RWPE2 (cell line): ENCODE data around the gene ARMC5.

Experiments used
- ATAC-seq: fragments of 200-7000 bp; cut with Tn5 transposase; 3 replicates; pipeline ENCODE4 v1.9.1; 2021; ENCODE audit warnings: low read depth
- DNase-seq: peaks from one replicate; pipeline ENCODE4 v3.0.0-alpha.2; 2020; ENCODE audit warnings: low spot score
- H3K27ac ChIP-seq: fragments of 450-650 bp; 2 replicates; pipeline ENCODE4 v1.5.1; 2017; ENCODE audit warnings: mild to moderate bottlenecking; ENCODE audit not compliant: poor library complexity, severe bottlenecking
- H3K27me3 ChIP-seq: fragments of 250-450 bp; sonication (Bioruptor Pico); 2 replicates; pipeline ENCODE4 v1.5.1; 2021; ENCODE audit warnings: mild to moderate bottlenecking, moderate library complexity; ENCODE audit not compliant: insufficient read depth, poor library complexity, severe bottlenecking
- H3K36me3 ChIP-seq: fragments of 250-450 bp; sonication (Bioruptor Pico); 2 replicates; pipeline ENCODE4 v1.5.1; 2020; ENCODE audit warnings: low read depth, mild to moderate bottlenecking, moderate library complexity
- H3K4me1 ChIP-seq: fragments of 250-450 bp; sonication (Bioruptor Pico); 2 replicates; pipeline ENCODE4 v1.5.1; 2021; ENCODE audit warnings: mild to moderate bottlenecking, moderate library complexity; ENCODE audit not compliant: insufficient read depth, poor library complexity, severe bottlenecking
- H3K4me3 ChIP-seq: fragments of 250-450 bp; sonication (Bioruptor Pico); 2 replicates; pipeline ENCODE4 v1.5.1; 2021; ENCODE audit warnings: mild to moderate bottlenecking, moderate library complexity; ENCODE audit not compliant: severe bottlenecking
- H3K9me3 ChIP-seq: fragments of 250-450 bp; sonication (Bioruptor Pico); 2 replicates; pipeline ENCODE4 v1.5.1; 2021; ENCODE audit warnings: mild to moderate bottlenecking, moderate library complexity; ENCODE audit not compliant: severe bottlenecking
- TF ChIP-seq, protein P1 (sequence below): fragments of 450-650 bp; IDR thresholded peaks from one replicate; pipeline ENCODE4 v1.5.1; 2017; ENCODE audit warnings: mild to moderate bottlenecking, moderate library complexity; ENCODE audit not compliant: poor library complexity, severe bottlenecking

ARMC5 gene

GRCh38 chr16:31460582-31461002, 1.3 kb downstream of the ARMC5 start:
- H3K27ac ChIP-seq, result peak overlapping the region; percentile 81

DNA sequence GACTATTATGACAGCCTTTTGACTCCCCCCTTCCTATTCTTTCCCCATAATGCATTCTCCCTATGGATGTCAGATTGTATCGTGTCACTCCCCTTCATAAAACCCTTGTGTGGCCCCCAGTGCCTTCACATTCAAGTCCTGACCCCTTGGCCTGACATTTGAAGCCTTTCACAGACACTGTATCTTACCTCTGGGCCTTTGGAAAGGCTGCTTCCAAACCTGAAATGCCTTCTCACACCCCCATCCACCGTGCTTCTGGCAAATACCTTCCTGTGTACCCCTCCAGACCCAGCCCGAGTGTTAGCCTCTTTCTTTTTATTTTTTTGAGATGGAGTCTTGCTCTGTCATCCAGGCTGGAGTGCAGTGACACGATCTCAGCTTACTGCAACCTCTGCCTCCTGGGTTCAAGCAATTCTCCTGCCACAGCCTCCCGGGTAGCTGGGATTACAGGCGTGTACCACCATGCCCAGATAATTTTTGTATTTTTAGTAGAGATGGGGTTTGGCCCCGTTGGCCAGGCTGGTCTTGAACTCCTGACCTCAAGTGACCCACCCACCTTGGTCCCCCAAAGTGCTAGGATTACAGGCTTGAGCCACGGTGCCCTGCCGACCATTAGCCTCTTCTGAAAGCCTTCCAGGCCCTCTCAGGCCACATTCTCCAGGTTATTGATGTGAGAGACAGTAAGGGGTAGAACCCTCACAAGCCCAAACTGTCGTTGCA, 2.1 kb downstream of the ARMC5 start:
- Histone ChIP-seq H3K27ac (no peak overlapping the region), H3K4me3 (no peak overlapping the region), H3K36me3 (peaks cover 12% of the 10 kb centered on the region; the same call in 1 of the 2 replicates), H3K4me1 (peaks cover 13% of the 10 kb centered on the region), H3K9me3 (no peaks in the 10 kb centered on the region), H3K27me3 (no peaks in the 10 kb centered on the region)
- TF ChIP-seq, protein P1, sequence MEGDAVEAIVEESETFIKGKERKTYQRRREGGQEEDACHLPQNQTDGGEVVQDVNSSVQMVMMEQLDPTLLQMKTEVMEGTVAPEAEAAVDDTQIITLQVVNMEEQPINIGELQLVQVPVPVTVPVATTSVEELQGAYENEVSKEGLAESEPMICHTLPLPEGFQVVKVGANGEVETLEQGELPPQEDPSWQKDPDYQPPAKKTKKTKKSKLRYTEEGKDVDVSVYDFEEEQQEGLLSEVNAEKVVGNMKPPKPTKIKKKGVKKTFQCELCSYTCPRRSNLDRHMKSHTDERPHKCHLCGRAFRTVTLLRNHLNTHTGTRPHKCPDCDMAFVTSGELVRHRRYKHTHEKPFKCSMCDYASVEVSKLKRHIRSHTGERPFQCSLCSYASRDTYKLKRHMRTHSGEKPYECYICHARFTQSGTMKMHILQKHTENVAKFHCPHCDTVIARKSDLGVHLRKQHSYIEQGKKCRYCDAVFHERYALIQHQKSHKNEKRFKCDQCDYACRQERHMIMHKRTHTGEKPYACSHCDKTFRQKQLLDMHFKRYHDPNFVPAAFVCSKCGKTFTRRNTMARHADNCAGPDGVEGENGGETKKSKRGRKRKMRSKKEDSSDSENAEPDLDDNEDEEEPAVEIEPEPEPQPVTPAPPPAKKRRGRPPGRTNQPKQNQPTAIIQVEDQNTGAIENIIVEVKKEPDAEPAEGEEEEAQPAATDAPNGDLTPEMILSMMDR, result no peak
- ATAC-seq (no peak), DNase-seq (peak; percentile 4)

More at GRCh38 chr16:31460582-31461002, 1.3 kb downstream of the ARMC5 start:
- Histone ChIP-seq H3K36me3 (peaks cover 10% of the 10 kb centered on the region; the same call in 1 of the 2 replicates), H3K27me3 (no peaks in the 10 kb centered on the region), H3K9me3 (no peaks in the 10 kb centered on the region), H3K4me1 (peaks cover 13% of the 10 kb centered on the region), H3K4me3 (peak overlapping the region; percentile 74)
- DNase-seq, result no peak
- no peak for ATAC-seq
- TF ChIP-seq, protein P1, result peak; percentile 77

- Histone ChIP-seq H3K4me3 (no peak overlapping the region), H3K27ac (no peak overlapping the region), H3K27me3 (no peaks in the 10 kb centered on the region), H3K4me1 (peaks cover 10% of the 10 kb centered on the region), H3K9me3 (no peaks in the 10 kb centered on the region), H3K36me3 (peaks cover 8% of the 10 kb centered on the region; the same call in 1 of the 2 replicates)
- TF ChIP-seq, protein P1, result no peak
- ATAC-seq (no peak), DNase-seq (peak; percentile 56)
Measured at GRCh38 chr16:31461921-31462804, 2.9 kb downstream of the ARMC5 start.

GRCh38 chr16:31464348-31464769, 5.1 kb downstream of the ARMC5 start:
- H3K27ac ChIP-seq, result no peak overlapping the region
- H3K4me3 ChIP-seq, result no peak overlapping the region
- DNase-seq (no peak), ATAC-seq (no peak)
- H3K27me3 ChIP-seq, result no peaks in the 10 kb centered on the region
- H3K36me3 ChIP-seq, result 0 out of 2 replicates have a peak, but pooled peaks cover 3% of the 10 kb centered on the region
- peaks cover 10% of the 10 kb centered on the region for H3K4me1 ChIP-seq
- TF ChIP-seq, protein P1, result no peak
- no peaks in the 10 kb centered on the region for H3K9me3 ChIP-seq
